Transverse colon (tissue), 4 donors: ENCODE measurements around the gene MAGEB16. TPM values are rescaled to one million over a fixed set of nuclear protein-coding genes. Genes with fewer than 3 reads are reported as not detected.

ENCODE experiments used
- DNase-seq: peaks from one replicate; pipeline ENCODE4 v3.0.0-alpha.2; 2019
- H3K27ac ChIP-seq, 4 donors: fragments of 200-600 bp; sonication (generic); 2 replicates each; pipeline ENCODE4 v1.5.1; 2016 to 2018; ENCODE audit warnings: inconsistent platforms in 4 of 4
- H3K27me3 ChIP-seq: fragments of 200-600 bp; sonication (generic); 2 replicates; pipeline ENCODE4 v1.5.1; 2017; ENCODE audit warnings: inconsistent platforms
- H3K36me3 ChIP-seq, 4 donors: fragments of 200-600 bp; sonication (generic); 2 replicates each; pipeline ENCODE4 v1.5.1; 2017 to 2019; ENCODE audit warnings: inconsistent platforms in 4 of 4
- H3K4me1 ChIP-seq, 4 donors: fragments of 200-600 bp; sonication (generic); 2 replicates each; pipeline ENCODE4 v1.5.1; 2017 to 2020; ENCODE audit warnings: inconsistent platforms in 4 of 4
- H3K4me3 ChIP-seq, 4 donors: fragments of 200-600 bp; sonication (generic); 1 replicate in 1 of 4; 2 replicates in 3 of 4; pipeline versions ENCODE4 v1.5.1 to v1.6.1; 2017 to 2019; ENCODE audit warnings: inconsistent platforms in 4 of 4
- H3K9me3 ChIP-seq, 2 donors: fragments of 200-600 bp; sonication (generic); 2 replicates each; pipeline ENCODE4 v1.5.1; 2017 to 2019; ENCODE audit warnings: inconsistent platforms in 2 of 2
- EP300 ChIP-seq: sonication (generic); formaldehyde crosslinking; IDR thresholded peaks from one replicate; pipeline ENCODE4 v1.6.1; 2017; ENCODE audit warnings: antibody characterized with exemption, low read depth
- POLR2A ChIP-seq: fragments of 450-650 bp; IDR thresholded peaks from one replicate; pipeline ENCODE4 v1.6.1; 2016; ENCODE audit warnings: antibody characterized with exemption, mild to moderate bottlenecking, moderate library complexity
- POLR2AphosphoS5 ChIP-seq, 3 donors: sonication (generic); formaldehyde crosslinking; IDR thresholded peaks; one replicate each; pipeline ENCODE4 v1.6.1; 2016; ENCODE audit warnings: antibody characterized with exemption in 3 of 3
- WGBS, 2 donors: methylation state at CpG; one replicate each; pipeline ENCODE4 v1.1.5; 2018; ENCODE audit warnings: low coverage in 1 of 2; 5-methylcytosine and 5-hydroxymethylcytosine counted together
- in situ Hi-C, 4 donors: fragments of 200-750 bp; cut with MboI; loops; one replicate each; pipeline versions ENCODE4 v1.15.0 to v1.15.1; 2017; ENCODE audit warnings: low sequenced_read_pairs in 3 of 4, low pct_ligation_motif_present in 1 of 4, low pct_unique_long_range_greater_than_20kb in 1 of 4
- intact Hi-C: fragments of 100-400 bp; cut with DNase I; formaldehyde crosslinking; loops from one replicate; pipeline ENCODE4 v1.15.1; 2023; ENCODE audit warnings: low total_unique reads
- total RNA-seq, 4 donors: library from RNA; depleted of rRNA; stranded (reverse); fragments of >200 nt; gene quantifications; one replicate each; pipeline ENCODE4 v1.1.0, GENCODE V29; 2016
- TF ChIP-seq, protein P1 (sequence below), 5 experiments: fragments of 200-600 bp in 3 of 5; fragments of 450-650 bp in 2 of 5; sonication (generic) in 3 of 5; IDR thresholded peaks; 1 replicate in 2 of 5; 2 replicates in 3 of 5; pipeline ENCODE4 v1.5.1; 2016 to 2017; ENCODE audit warnings: antibody characterized with exemption in 5 of 5, inconsistent platforms in 3 of 5, mild to moderate bottlenecking in 2 of 5, moderate library complexity in 1 of 5

Gene MAGEB16
- total RNA-seq, 4 donors from 2014 or later, result not detected

GRCh38 chrX:35847736-35848135 is 49.6 kb downstream of the MAGEB16 start:
- no peaks in the 10 kb centered on the region for H3K36me3 ChIP-seq
- no peak for DNase-seq
- no peaks in the 10 kb centered on the region for H3K9me3 ChIP-seq
- H3K4me3 ChIP-seq, result no peak overlapping the region
- no peak overlapping the region for H3K27ac ChIP-seq
- no peak for TF ChIP-seq POLR2AphosphoS5 (IDR thresholded peaks at IDR 0.05)
- TF ChIP-seq, protein P1, sequence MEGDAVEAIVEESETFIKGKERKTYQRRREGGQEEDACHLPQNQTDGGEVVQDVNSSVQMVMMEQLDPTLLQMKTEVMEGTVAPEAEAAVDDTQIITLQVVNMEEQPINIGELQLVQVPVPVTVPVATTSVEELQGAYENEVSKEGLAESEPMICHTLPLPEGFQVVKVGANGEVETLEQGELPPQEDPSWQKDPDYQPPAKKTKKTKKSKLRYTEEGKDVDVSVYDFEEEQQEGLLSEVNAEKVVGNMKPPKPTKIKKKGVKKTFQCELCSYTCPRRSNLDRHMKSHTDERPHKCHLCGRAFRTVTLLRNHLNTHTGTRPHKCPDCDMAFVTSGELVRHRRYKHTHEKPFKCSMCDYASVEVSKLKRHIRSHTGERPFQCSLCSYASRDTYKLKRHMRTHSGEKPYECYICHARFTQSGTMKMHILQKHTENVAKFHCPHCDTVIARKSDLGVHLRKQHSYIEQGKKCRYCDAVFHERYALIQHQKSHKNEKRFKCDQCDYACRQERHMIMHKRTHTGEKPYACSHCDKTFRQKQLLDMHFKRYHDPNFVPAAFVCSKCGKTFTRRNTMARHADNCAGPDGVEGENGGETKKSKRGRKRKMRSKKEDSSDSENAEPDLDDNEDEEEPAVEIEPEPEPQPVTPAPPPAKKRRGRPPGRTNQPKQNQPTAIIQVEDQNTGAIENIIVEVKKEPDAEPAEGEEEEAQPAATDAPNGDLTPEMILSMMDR (IDR thresholded peaks at IDR 0.05), result no peak
- TF ChIP-seq POLR2A, result no peak
- TF ChIP-seq EP300, result no peak
- intact Hi-C loops, result no loop called here
- in situ Hi-C loops, result no loop called here
- 74% methylated on average over 4 of the region's 4 CpGs; no CpG with 5 or more reads in 1 of the 2 donors for WGBS, 2 donors
- no peaks in the 10 kb centered on the region for H3K27me3 ChIP-seq
- H3K4me1 ChIP-seq, result no peaks in the 10 kb centered on the region

Other genes starting within 250 kb of the MAGEB16 start
- gene CFAP47, start 121.4 kb downstream of the MAGEB16 start, total RNA-seq, result under 1 TPM in 1 of 4 donors, not detected in 3; 0.14 TPM